Endothelial cell (in vitro differentiated cells): ENCODE data around the gene CAPN7. TPM values are rescaled to one million over a fixed set of nuclear protein-coding genes. Genes with fewer than 3 reads are reported as not detected.
A peak's percentile ranks its signal among the peaks of the same experiment; 100 is the strongest.

Experiments used
- DNase-seq: peaks from one replicate; pipeline ENCODE4 v3.0.0; 2021; ENCODE audit warnings: low spot score
- H3K27ac Mint-ChIP-seq: one replicate; pipeline ENCODE4 v1.8.0; 2021; ENCODE audit warnings: mixed read lengths, inconsistent platforms; ENCODE audit not compliant: unreplicated experiment
- H3K27me3 Mint-ChIP-seq: one replicate; pipeline ENCODE4 v1.8.0; 2021; ENCODE audit warnings: mild to moderate bottlenecking, moderate library complexity, mixed read lengths, inconsistent platforms; ENCODE audit not compliant: unreplicated experiment
- H3K36me3 Mint-ChIP-seq: one replicate; pipeline ENCODE4 v1.8.0; 2021; ENCODE audit warnings: mild to moderate bottlenecking, low read depth, mixed read lengths, inconsistent platforms; ENCODE audit not compliant: unreplicated experiment
- H3K4me1 Mint-ChIP-seq: one replicate; pipeline ENCODE4 v1.8.0; 2021; ENCODE audit warnings: mild to moderate bottlenecking, mixed read lengths, inconsistent platforms; ENCODE audit not compliant: unreplicated experiment
- H3K4me3 Mint-ChIP-seq: one replicate; pipeline ENCODE4 v1.8.0; 2021; ENCODE audit warnings: mild to moderate bottlenecking, mixed read lengths, inconsistent platforms; ENCODE audit not compliant: unreplicated experiment
- H3K9me3 Mint-ChIP-seq: one replicate; pipeline ENCODE4 v1.8.0; 2021; ENCODE audit warnings: mixed read lengths, inconsistent platforms; ENCODE audit not compliant: unreplicated experiment
- CTCF ChIP-seq: fragments of 200-600 bp; sonication (generic); IDR thresholded peaks from one replicate; pipeline ENCODE4 v1.5.0; 2021; ENCODE audit warnings: antibody characterized with exemption; ENCODE audit not compliant: unreplicated experiment
- total RNA-seq: library from RNA; stranded (reverse); fragmentation: NEBNext Ultra II Directional; extraction: Animal tissue kit (Norgen Biotek cat#: 25700); gene quantifications from one replicate; pipeline ENCODE4 v1.2.1, GENCODE V29; 2021; ENCODE audit not compliant: unreplicated experiment

The CAPN7 gene
- total RNA-seq, 1 donor from 2014 or later, result 25.9 TPM

GRCh38 chr3:15294929-15295328, 88.9 kb downstream of the CAPN7 start:
- Mint-ChIP-seq H3K27me3 (peaks cover 5% of the 10 kb centered on the region), H3K4me3 (no peak overlapping the region), H3K36me3 (peaks cover 46% of the 10 kb centered on the region), H3K27ac (peak overlapping the region; percentile 76), H3K9me3 (no peaks in the 10 kb centered on the region), H3K4me1 (peaks cover 53% of the 10 kb centered on the region)
- DNase-seq, result no peak
- no peak for TF ChIP-seq CTCF

- Mint-ChIP-seq H3K27me3 (peaks cover 5% of the 10 kb centered on the region), H3K4me3 (no peak overlapping the region), H3K27ac (no peak overlapping the region), H3K4me1 (peaks cover 58% of the 10 kb centered on the region), H3K9me3 (no peaks in the 10 kb centered on the region), H3K36me3 (peaks cover 46% of the 10 kb centered on the region)
- DNase-seq, result no peak
- TF ChIP-seq CTCF, result no peak
These were observed 89.5 kb downstream of the CAPN7 start for GRCh38 chr3:15295506-15295905.

- no peak for TF ChIP-seq CTCF
- H3K36me3 Mint-ChIP-seq, result peaks cover 59% of the 10 kb centered on the region
These were observed 91.7 kb downstream of the CAPN7 start for GRCh38 chr3:15297608-15298350.

GRCh38 chr3:15298504-15298903, 92.5 kb downstream of the CAPN7 start:
- DNase-seq, result no peak
- Mint-ChIP-seq H3K4me1 (peaks cover 56% of the 10 kb centered on the region), H3K36me3 (peaks cover 59% of the 10 kb centered on the region), H3K27ac (no peak overlapping the region), H3K27me3 (peaks cover 6% of the 10 kb centered on the region), H3K9me3 (no peaks in the 10 kb centered on the region), H3K4me3 (no peak overlapping the region)
- TF ChIP-seq CTCF, result no peak

More at GRCh38 chr3:15297608-15298350, 91.7 kb downstream of the CAPN7 start:
- H3K4me3 Mint-ChIP-seq, result no peak overlapping the region
- no peak for DNase-seq
- peaks cover 6% of the 10 kb centered on the region for H3K27me3 Mint-ChIP-seq
- H3K27ac Mint-ChIP-seq, result no peak overlapping the region
- H3K4me1 Mint-ChIP-seq, result peaks cover 60% of the 10 kb centered on the region
- no peaks in the 10 kb centered on the region for H3K9me3 Mint-ChIP-seq

- H3K4me1 Mint-ChIP-seq, result peaks cover 58% of the 10 kb centered on the region
- no peak for TF ChIP-seq CTCF
These were observed 93.0 kb downstream of the CAPN7 start for GRCh38 chr3:15299036-15299435.

More at GRCh38 chr3:15299036-15299435, 93.0 kb downstream of the CAPN7 start:
- peaks cover 6% of the 10 kb centered on the region for H3K27me3 Mint-ChIP-seq
- H3K4me3 Mint-ChIP-seq, result no peak overlapping the region
- no peak for DNase-seq
- no peak overlapping the region for H3K27ac Mint-ChIP-seq
- H3K36me3 Mint-ChIP-seq, result peaks cover 61% of the 10 kb centered on the region
- no peaks in the 10 kb centered on the region for H3K9me3 Mint-ChIP-seq
